HG03575 (cell line): ENCODE results near the gene FFAR2.
"Not testable (repeated sequence)": the region's sequence is repeated elsewhere in the genome, so short reads cannot be mapped to it uniquely, and the experiment has no call there.

Source experiments
- ATAC-seq: cut with Tn5 transposase; IDR thresholded peaks from one replicate; pipeline ENCODE4 v1.9.1; 2021; ENCODE audit not compliant: unreplicated experiment, insufficient number of reproducible peaks, low FRiP score; ENCODE audit errors: extremely low read depth

Gene FFAR2

GRCh38 chr19:35421362-35421761 lies 26.7 kb upstream of the FFAR2 start:
- no peak for ATAC-seq

GRCh38 chr19:35423406-35423805 lies 24.7 kb upstream of the FFAR2 start:
- not testable (repeated sequence) for ATAC-seq

- no peak for ATAC-seq
Observed at GRCh38 chr19:35425682-35426081, 22.4 kb upstream of the FFAR2 start.

- no peak for ATAC-seq
Observed at GRCh38 chr19:35427187-35427586, 20.9 kb upstream of the FFAR2 start.

GRCh38 chr19:35429698-35430408 lies 18.2 kb upstream of the FFAR2 start:
- ATAC-seq = no peak

- no peak for ATAC-seq
Observed at GRCh38 chr19:35430409-35431144, 17.5 kb upstream of the FFAR2 start.

- no peak for ATAC-seq
Observed at GRCh38 chr19:35431145-35431807, 16.8 kb upstream of the FFAR2 start.

- ATAC-seq = no peak
Observed at GRCh38 chr19:35432911-35433310, 15.1 kb upstream of the FFAR2 start.

- no peak for ATAC-seq
Observed at GRCh38 chr19:35433448-35433847, 14.6 kb upstream of the FFAR2 start.

- no peak for ATAC-seq
Observed at GRCh38 chr19:35435896-35436295, 12.2 kb upstream of the FFAR2 start.

- ATAC-seq = no peak
Observed at GRCh38 chr19:35436477-35437405, 11.3 kb upstream of the FFAR2 start.

- no peak for ATAC-seq
Observed at GRCh38 chr19:35437406-35437951, 10.6 kb upstream of the FFAR2 start.

- no peak for ATAC-seq
Observed at GRCh38 chr19:35438096-35438495, 10.0 kb upstream of the FFAR2 start.

GRCh38 chr19:35438527-35438926 lies 9.5 kb upstream of the FFAR2 start:
- ATAC-seq = no peak

- ATAC-seq = no peak
Observed at GRCh38 chr19:35439921-35440320, 8.1 kb upstream of the FFAR2 start.

GRCh38 chr19:35442091-35442490 lies 6.0 kb upstream of the FFAR2 start:
- no peak for ATAC-seq

- ATAC-seq = no peak
Observed at GRCh38 chr19:35444735-35445134, 3.3 kb upstream of the FFAR2 start.

- ATAC-seq = no peak
Observed at GRCh38 chr19:35445826-35446593, 2.0 kb upstream of the FFAR2 start.
